Stomach (tissue), 9 donors: ENCODE results near the gene DYRK4. TPM values are rescaled to one million over a fixed set of nuclear protein-coding genes. Genes with fewer than 3 reads are reported as not detected.
A peak's percentile ranks its signal among the peaks of the same experiment; 100 is the strongest.

Experiments
- DNase-seq, 2 donors: peaks; one replicate each; pipeline versions ENCODE4 v3.0.0 to v3.0.0-alpha.2; 2013 to 2019
- H3K27ac ChIP-seq, 5 donors: fragments of 200-600 bp in 4 of 5; sonication (generic) in 4 of 5; one replicate each; pipeline ENCODE4 v1.5.1; 2013 to 2019; ENCODE audit warnings: mild to moderate bottlenecking in 1 of 5, moderate library complexity in 1 of 5
- H3K27me3 ChIP-seq, 3 donors: fragments of 200-600 bp; sonication (generic); one replicate each; pipeline ENCODE4 v1.5.1; 2017 to 2019; ENCODE audit warnings: mixed run types in 1 of 3
- H3K36me3 ChIP-seq, 4 donors: fragments of 200-600 bp; sonication (generic); 1 replicate in 3 of 4; 2 replicates in 1 of 4; pipeline ENCODE4 v1.5.1; 2016 to 2019
- H3K4me1 ChIP-seq, 4 donors: fragments of 200-600 bp; sonication (generic); one replicate each; pipeline ENCODE4 v1.5.1; 2016 to 2019
- H3K4me3 ChIP-seq, 4 donors: fragments of 200-600 bp; sonication (generic) in 3 of 4; one replicate each; pipeline ENCODE4 v1.5.1; 2016 to 2019; ENCODE audit warnings: mild to moderate bottlenecking in 1 of 4
- H3K9me3 ChIP-seq, 4 donors: fragments of 200-600 bp; sonication (generic); one replicate each; pipeline ENCODE4 v1.5.1; 2016 to 2019
- EP300 ChIP-seq: sonication (generic); formaldehyde crosslinking; IDR thresholded peaks from one replicate; pipeline ENCODE4 v1.6.1; 2017; ENCODE audit warnings: antibody characterized with exemption
- POLR2A ChIP-seq, 4 donors: fragments of 450-650 bp; IDR thresholded peaks; one replicate each; pipeline ENCODE4 v1.6.1; 2016; ENCODE audit warnings: antibody characterized with exemption in 4 of 4, control low read depth in 2 of 4, mild to moderate bottlenecking in 1 of 4, moderate library complexity in 1 of 4
- POLR2AphosphoS5 ChIP-seq, 3 donors: sonication (generic); formaldehyde crosslinking; IDR thresholded peaks; one replicate each; pipeline ENCODE4 v1.6.1; 2016; ENCODE audit warnings: antibody characterized with exemption in 3 of 3
- WGBS, 5 donors: extraction: QIAGEN DNeasy Blood & Tissue Kit in 3 of 5; methylation state at CpG; one replicate each; pipeline versions ENCODE4 v1.1.5 to v1.1.7; 2013 to 2018; 5-methylcytosine and 5-hydroxymethylcytosine counted together
- intact Hi-C: fragments of 100-400 bp; cut with DNase I; formaldehyde crosslinking; loops from one replicate; pipeline ENCODE4 v1.15.1; 2023; ENCODE audit warnings: low total_unique reads
- polyA plus RNA-seq, 3 donors: library from polyadenylated mRNA; stranded (reverse); fragments of 200-250 nt; gene quantifications; one replicate each; pipeline ENCODE4 v1.2.3, GENCODE V29; 2013
- total RNA-seq, 5 donors: library from RNA; depleted of rRNA; stranded (reverse); fragments of >200 nt; gene quantifications; one replicate each; pipeline versions ENCODE4 v1.1.0 to v1.2.3, GENCODE V29; 2014 to 2016
- TF ChIP-seq, protein P1 (sequence below), 7 experiments: fragments of 450-650 bp in 4 of 7; fragments of 200-600 bp in 3 of 7; sonication (generic) in 3 of 7; IDR thresholded peaks; one replicate each; pipeline ENCODE4 v1.5.1; 2016 to 2019; ENCODE audit warnings: antibody characterized with exemption in 7 of 7, control low read depth in 2 of 7, mild to moderate bottlenecking in 1 of 7
- donor health status: healthy with polysubstance abuse.
- donor health status: Bipolar disorder and iron deficiency.
- donor health status: healthy.

Gene DYRK4
- total and polyA plus RNA-seq, 8 donors, result 16.5 to 41.0 (median 29.0) TPM; not detected in 1

DNA sequence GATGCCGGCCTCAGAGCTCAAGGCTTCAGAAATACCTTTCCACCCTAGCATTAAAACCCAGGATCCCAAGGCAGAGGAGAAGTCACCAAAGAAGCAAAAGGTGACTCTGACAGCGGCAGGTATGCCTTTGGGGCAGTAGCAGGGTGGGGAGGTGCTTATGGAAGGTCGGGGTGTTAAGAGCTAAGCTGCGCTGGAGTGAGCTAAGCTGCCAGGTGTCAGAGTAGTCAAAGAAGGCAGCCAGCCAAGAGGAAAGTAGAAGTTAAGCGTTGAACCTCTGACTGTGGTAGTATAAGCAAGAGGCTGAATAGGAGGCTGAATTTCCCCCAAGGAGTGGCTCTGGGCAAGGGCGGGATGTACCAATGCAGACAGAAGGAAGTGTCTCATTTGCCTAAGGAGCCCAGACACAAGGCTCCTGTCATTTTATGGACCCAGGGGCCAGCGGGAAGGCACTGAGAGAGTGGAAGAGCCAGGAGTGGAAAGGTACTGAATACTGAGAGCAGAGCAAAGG is 29.2 kb downstream of the DYRK4 start:
- no peak for DNase-seq
- Histone ChIP-seq H3K4me1 (peaks cover 0 to 5% (median 0%) of the 10 kb centered on the region in 4 donors), H3K9me3 (no peaks in the 10 kb centered on the region), H3K27me3 (no peaks in the 10 kb centered on the region), H3K36me3 (no peaks in the 10 kb centered on the region), H3K27ac (no peak overlapping the region), H3K4me3 (no peak overlapping the region)
- intact Hi-C loops, result no loop called here
- WGBS, 5 donors, result 55 to 76% (median 63%) methylated on average over 7 of the region's 7 CpGs
- TF ChIP-seq, protein P1, sequence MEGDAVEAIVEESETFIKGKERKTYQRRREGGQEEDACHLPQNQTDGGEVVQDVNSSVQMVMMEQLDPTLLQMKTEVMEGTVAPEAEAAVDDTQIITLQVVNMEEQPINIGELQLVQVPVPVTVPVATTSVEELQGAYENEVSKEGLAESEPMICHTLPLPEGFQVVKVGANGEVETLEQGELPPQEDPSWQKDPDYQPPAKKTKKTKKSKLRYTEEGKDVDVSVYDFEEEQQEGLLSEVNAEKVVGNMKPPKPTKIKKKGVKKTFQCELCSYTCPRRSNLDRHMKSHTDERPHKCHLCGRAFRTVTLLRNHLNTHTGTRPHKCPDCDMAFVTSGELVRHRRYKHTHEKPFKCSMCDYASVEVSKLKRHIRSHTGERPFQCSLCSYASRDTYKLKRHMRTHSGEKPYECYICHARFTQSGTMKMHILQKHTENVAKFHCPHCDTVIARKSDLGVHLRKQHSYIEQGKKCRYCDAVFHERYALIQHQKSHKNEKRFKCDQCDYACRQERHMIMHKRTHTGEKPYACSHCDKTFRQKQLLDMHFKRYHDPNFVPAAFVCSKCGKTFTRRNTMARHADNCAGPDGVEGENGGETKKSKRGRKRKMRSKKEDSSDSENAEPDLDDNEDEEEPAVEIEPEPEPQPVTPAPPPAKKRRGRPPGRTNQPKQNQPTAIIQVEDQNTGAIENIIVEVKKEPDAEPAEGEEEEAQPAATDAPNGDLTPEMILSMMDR (IDR thresholded peaks at IDR 0.05), result no peak
- TF ChIP-seq POLR2A (IDR thresholded peaks at IDR 0.05) (no peak), POLR2AphosphoS5 (IDR thresholded peaks at IDR 0.05) (no peak)

DNA sequence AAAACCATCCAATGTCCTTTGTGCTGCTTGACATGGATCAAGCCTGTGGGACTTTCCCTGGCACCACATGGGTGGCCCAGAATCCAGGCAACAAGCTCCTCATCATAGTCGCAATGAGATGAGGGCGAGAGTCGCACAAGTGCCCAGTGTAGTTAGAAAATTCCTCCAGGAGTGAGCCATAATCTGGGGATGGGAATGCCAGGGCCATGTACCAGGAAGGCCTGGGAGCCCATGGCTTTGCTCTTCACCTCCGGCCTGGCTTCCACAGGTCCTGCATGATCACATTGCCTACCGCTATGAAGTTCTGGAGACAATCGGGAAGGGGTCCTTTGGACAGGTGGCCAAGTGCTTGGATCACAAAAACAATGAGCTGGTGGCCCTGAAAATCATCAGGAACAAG is 33.9 kb downstream of the DYRK4 start:
- peaks cover 0 to 5% (median 0%) of the 10 kb centered on the region in 4 donors for H3K4me1 ChIP-seq
- intact Hi-C loops, result no loop called here
- H3K9me3 ChIP-seq, result no peaks in the 10 kb centered on the region
- no peaks in the 10 kb centered on the region for H3K27me3 ChIP-seq
- no peak for DNase-seq
- TF ChIP-seq, protein P1 (IDR thresholded peaks at IDR 0.05), result no peak
- TF ChIP-seq POLR2A (IDR thresholded peaks at IDR 0.05) (no peak), EP300 (no peak), POLR2AphosphoS5 (IDR thresholded peaks at IDR 0.05) (no peak)
- 89 to 98% (median 95%) methylated on average over 6 of the region's 6 CpGs for WGBS, 5 donors
- H3K4me3 ChIP-seq, result no peak overlapping the region
- H3K27ac ChIP-seq, result no peak overlapping the region
- no peaks in the 10 kb centered on the region for H3K36me3 ChIP-seq

DNA sequence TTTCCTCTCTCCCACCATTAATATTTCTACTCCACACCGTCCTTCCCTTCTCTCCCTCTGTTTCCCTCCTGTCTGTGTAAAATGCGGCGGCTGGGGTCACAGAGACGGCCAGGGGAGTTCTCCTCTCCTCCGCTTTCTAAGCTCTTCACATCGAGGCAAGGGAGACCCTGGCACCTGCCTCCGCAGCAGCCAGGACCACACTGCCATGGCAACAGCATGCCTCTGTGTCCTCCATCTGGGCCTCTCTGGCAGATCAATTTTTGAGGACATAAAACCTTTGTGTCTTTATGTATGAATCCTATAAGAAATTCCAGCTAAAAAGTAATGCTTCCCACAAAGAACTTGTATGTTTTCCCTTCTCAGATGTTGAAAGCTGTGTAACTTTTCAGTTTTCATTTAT is 41.4 kb downstream of the DYRK4 start:
- TF ChIP-seq, protein P1 (IDR thresholded peaks at IDR 0.05), result no peak
- TF ChIP-seq POLR2AphosphoS5 (IDR thresholded peaks at IDR 0.05), result no peak
- TF ChIP-seq POLR2A (IDR thresholded peaks at IDR 0.05), result no peak
- TF ChIP-seq EP300, result no peak
- H3K9me3 ChIP-seq, result no peaks in the 10 kb centered on the region
- no peak overlapping the region for H3K27ac ChIP-seq
- H3K4me1 ChIP-seq, result peaks cover 0 to 25% (median 20%) of the 10 kb centered on the region in 4 donors
- no peaks in the 10 kb centered on the region for H3K27me3 ChIP-seq
- intact Hi-C loops, result no loop called here
- no peak overlapping the region for H3K4me3 ChIP-seq
- peaks cover 0 to 14% (median 6%) of the 10 kb centered on the region in 4 donors for H3K36me3 ChIP-seq
- DNase-seq, result no peak
- WGBS, 5 donors, result 62 to 69% (median 66%) methylated on average over 7 of the region's 7 CpGs

DNA sequence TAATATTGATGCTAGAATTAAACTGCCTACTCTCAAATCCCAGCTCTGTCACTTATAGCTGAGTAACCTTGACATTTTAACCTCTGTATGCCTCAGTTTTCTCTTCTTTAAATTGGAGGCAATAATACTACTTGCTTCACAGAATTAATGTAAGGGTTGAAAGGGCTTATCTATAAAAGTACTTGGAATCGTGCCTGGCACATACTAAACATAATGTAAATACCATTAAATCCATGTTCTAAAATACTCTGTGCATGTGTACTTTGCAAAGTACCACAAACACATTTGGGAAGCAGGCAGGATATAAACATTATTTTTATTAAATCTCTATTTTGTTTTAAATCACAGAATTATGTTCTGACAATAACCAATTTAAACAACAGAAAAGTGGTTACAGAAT is 41.9 kb downstream of the DYRK4 start:
- no peak for DNase-seq
- Histone ChIP-seq H3K27me3 (no peaks in the 10 kb centered on the region), H3K4me1 (peaks cover 0 to 25% (median 20%) of the 10 kb centered on the region in 4 donors), H3K4me3 (no peak overlapping the region), H3K36me3 (peaks cover 0 to 20% (median 7%) of the 10 kb centered on the region in 4 donors), H3K9me3 (no peaks in the 10 kb centered on the region), H3K27ac (no peak overlapping the region)
- intact Hi-C loops, result no loop called here
- WGBS, 5 donors, result 6 to 18% (median 10%) methylated on average over 1 of the region's 1 CpG
- TF ChIP-seq POLR2A (IDR thresholded peaks at IDR 0.05) (no peak), POLR2AphosphoS5 (IDR thresholded peaks at IDR 0.05) (no peak), EP300 (no peak)

DNA sequence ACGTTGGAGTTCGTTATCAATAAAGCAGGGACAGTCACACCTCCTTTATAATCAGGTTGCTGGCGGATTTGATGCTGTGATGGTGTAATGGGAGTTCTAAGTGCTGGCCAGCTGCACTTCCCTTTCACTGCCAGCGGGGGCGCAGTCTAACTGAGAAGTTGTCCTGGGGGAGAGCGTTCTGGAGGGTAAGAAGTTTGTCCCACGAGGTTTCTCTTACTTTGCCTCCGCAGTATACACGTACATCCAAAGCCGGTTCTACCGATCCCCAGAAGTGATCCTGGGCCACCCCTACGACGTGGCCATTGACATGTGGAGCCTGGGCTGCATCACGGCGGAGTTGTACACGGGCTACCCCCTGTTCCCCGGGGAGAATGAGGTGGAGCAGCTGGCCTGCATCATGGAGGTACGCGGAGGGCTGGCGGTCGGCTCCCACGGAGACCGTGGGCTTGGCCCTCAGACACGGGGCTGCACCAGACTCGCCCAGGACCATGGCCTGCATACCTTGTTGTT is 42.7 kb downstream of the DYRK4 start:
- H3K27ac ChIP-seq, result peak overlapping the region in 4 of 5 donors; percentile 69 to 85 (median 77)
- H3K9me3 ChIP-seq, result no peaks in the 10 kb centered on the region
- TF ChIP-seq POLR2AphosphoS5 (IDR thresholded peaks at IDR 0.05) (peak; percentile 52 to 78 (median 62)), POLR2A (IDR thresholded peaks at IDR 0.05) (no peak)
- TF ChIP-seq, protein P1 (IDR thresholded peaks at IDR 0.05), result peak in 5 of 7 experiments; percentile 88 to 99 (median 97)
- H3K4me1 ChIP-seq, result peaks cover 0 to 25% (median 20%) of the 10 kb centered on the region in 4 donors
- peak; percentile 84 to 94 for DNase-seq
- intact Hi-C loops, result no loop called here
- peaks cover 0 to 27% (median 7%) of the 10 kb centered on the region in 4 donors for H3K36me3 ChIP-seq
- peak overlapping the region; percentile 68 to 84 (median 76) for H3K4me3 ChIP-seq
- no peaks in the 10 kb centered on the region for H3K27me3 ChIP-seq
- WGBS, 5 donors, result 0 to 2% (median 1%) methylated on average over 24 to 25 of the region's 25 CpGs
